Kidney (tissue), 22 donors: Measurements from ENCODE around the gene FGF6. TPM values are rescaled to one million over a fixed set of nuclear protein-coding genes. Genes with fewer than 3 reads are reported as not detected.
A peak's percentile ranks its signal among the peaks of the same experiment; 100 is the strongest.

Experiments used
- DNase-seq, 5 donors: peaks; one replicate each; pipeline ENCODE4 v3.0.0-alpha.2; 2013 to 2020
- FAIRE-seq: peaks from 2 replicates; lab custom pipeline; 2012; peaks lifted over from hg19 to GRCh38; lab: Jason Lieb, UNC
- H3K27ac ChIP-seq, 2 donors: one replicate each; pipeline ENCODE4 v1.7.0; 2013; ENCODE audit warnings: low read depth in 2 of 2, low read length in 2 of 2, inconsistent platforms in 1 of 2
- H3K27me3 ChIP-seq: one replicate; pipeline ENCODE4 v1.7.1; 2013; ENCODE audit warnings: low read length, inconsistent platforms; ENCODE audit not compliant: control insufficient read depth, insufficient read depth
- H3K36me3 ChIP-seq, 3 donors: one replicate each; pipeline versions ENCODE4 v1.7.0 to v1.7.1; 2013; ENCODE audit warnings: low read length in 3 of 3, control low read depth in 1 of 3, inconsistent platforms in 1 of 3; ENCODE audit not compliant: insufficient read depth in 3 of 3, control insufficient read depth in 2 of 3
- H3K4me1 ChIP-seq, 3 donors: one replicate each; pipeline versions ENCODE4 v1.7.0 to v1.7.1; 2013; ENCODE audit warnings: low read length in 3 of 3, inconsistent platforms in 1 of 3, low read depth in 1 of 3; ENCODE audit not compliant: control insufficient read depth in 2 of 3, insufficient read depth in 2 of 3
- H3K4me3 ChIP-seq, 3 donors: one replicate each; pipeline versions ENCODE4 v1.7.0 to v1.8.1; 2013; ENCODE audit warnings: low read length in 3 of 3, control low read depth in 1 of 3, inconsistent platforms in 1 of 3
- H3K9ac ChIP-seq, 3 donors: one replicate each; pipeline versions ENCODE4 v1.7.0 to v1.7.1; 2013; ENCODE audit warnings: low read length in 3 of 3, control low read depth in 1 of 3, inconsistent platforms in 1 of 3
- H3K9me3 ChIP-seq, 3 donors: one replicate each; pipeline versions ENCODE4 v1.7.0 to v1.7.1; 2013; ENCODE audit warnings: low read length in 3 of 3, control low read depth in 1 of 3, inconsistent platforms in 1 of 3; ENCODE audit not compliant: control insufficient read depth in 2 of 3, insufficient read depth in 1 of 3
- intact Hi-C: fragments of 100-400 bp; cut with DNase I; formaldehyde crosslinking; loops from one replicate; pipeline ENCODE4 v1.11.1; 2022
- long read RNA-seq, 10 donors: library from polyadenylated mRNA in 1 of 10; unstranded in 1 of 10; transcript quantifications; one replicate each; pipeline ENCODE4 v2.0.0 and lab custom pipeline, GENCODE V29; 2021 to 2026
- polyA plus RNA-seq: library from polyadenylated mRNA; stranded (reverse); fragments of 350-450 nt; fragmentation: Illumina TruSeq; extraction: RNeasy Lipid Tissue Mini Kit (QIAGEN cat#74804); gene quantifications from one replicate; pipeline ENCODE4 v1.2.3, GENCODE V29; 2014; ENCODE audit warnings: low read depth, low replicate concordance; ENCODE audit not compliant: insufficient read depth
- total RNA-seq: library from RNA; stranded (reverse); fragmentation: NEBNext Ultra II Directional; extraction: Animal tissue kit (Norgen Biotek cat#: 25700); gene quantifications from one replicate; pipeline ENCODE4 v1.2.1, GENCODE V29; 2021
- TF ChIP-seq, protein P1 (sequence below): IDR thresholded peaks from 3 replicates; pipeline ENCODE4 v1.5.1; 2012; ENCODE audit warnings: mild to moderate bottlenecking, moderate library complexity, borderline replicate concordance; ENCODE audit not compliant: insufficient read depth; ENCODE audit errors: extremely low read depth
- donor health status: control.
- donor health status: control.
- donor health status: control.
- donor health status: control.
- donor health status: control.
- donor health status: DM: yes; HTN: yes; CAD: no.
- donor health status: Normal renal cell carcinoma (clear cell type).

The FGF6 gene, protein sequence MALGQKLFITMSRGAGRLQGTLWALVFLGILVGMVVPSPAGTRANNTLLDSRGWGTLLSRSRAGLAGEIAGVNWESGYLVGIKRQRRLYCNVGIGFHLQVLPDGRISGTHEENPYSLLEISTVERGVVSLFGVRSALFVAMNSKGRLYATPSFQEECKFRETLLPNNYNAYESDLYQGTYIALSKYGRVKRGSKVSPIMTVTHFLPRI
- not detected for total RNA-seq
- not detected for polyA plus RNA-seq
- long read RNA-seq, donor 1: 0 reads
- long read RNA-seq, donor 2: 0 reads
- long read RNA-seq, donor 3: 0 reads
- long read RNA-seq, donor 4: 0 reads
- long read RNA-seq, donor 5: 0 reads
- long read RNA-seq, donor 6: 0 reads
- long read RNA-seq, donor 7: 0 reads
- long read RNA-seq, donor 8: 0 reads
- long read RNA-seq, donor 9: 0 reads
- long read RNA-seq, donor 10: 0 reads

- Histone ChIP-seq H3K27me3 (no peaks in the 10 kb centered on the region), H3K9me3 (no peaks in the 10 kb centered on the region), H3K36me3 (no peaks in the 10 kb centered on the region), H3K4me3 (no peak within 1 kb of the TSS), H3K9ac (no peak within 1 kb of the TSS), H3K27ac (no peak within 1 kb of the TSS), H3K4me1 (no peaks in the 10 kb centered on the region)
- intact Hi-C loops: no loop called here
- DNase-seq: peak in 4 of 5 donors; percentile 39 to 51 (median 44)
- no peak for FAIRE-seq
- TF ChIP-seq, protein P1, sequence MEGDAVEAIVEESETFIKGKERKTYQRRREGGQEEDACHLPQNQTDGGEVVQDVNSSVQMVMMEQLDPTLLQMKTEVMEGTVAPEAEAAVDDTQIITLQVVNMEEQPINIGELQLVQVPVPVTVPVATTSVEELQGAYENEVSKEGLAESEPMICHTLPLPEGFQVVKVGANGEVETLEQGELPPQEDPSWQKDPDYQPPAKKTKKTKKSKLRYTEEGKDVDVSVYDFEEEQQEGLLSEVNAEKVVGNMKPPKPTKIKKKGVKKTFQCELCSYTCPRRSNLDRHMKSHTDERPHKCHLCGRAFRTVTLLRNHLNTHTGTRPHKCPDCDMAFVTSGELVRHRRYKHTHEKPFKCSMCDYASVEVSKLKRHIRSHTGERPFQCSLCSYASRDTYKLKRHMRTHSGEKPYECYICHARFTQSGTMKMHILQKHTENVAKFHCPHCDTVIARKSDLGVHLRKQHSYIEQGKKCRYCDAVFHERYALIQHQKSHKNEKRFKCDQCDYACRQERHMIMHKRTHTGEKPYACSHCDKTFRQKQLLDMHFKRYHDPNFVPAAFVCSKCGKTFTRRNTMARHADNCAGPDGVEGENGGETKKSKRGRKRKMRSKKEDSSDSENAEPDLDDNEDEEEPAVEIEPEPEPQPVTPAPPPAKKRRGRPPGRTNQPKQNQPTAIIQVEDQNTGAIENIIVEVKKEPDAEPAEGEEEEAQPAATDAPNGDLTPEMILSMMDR: no peak
Measured at GRCh38 chr12:4445156-4446101, at the start of gene FGF6. Gene FGF6, minus strand, starts transcription at chr12:4445815. Its CDS starts 245 bp downstream, at chr12:4445570.

DNA sequence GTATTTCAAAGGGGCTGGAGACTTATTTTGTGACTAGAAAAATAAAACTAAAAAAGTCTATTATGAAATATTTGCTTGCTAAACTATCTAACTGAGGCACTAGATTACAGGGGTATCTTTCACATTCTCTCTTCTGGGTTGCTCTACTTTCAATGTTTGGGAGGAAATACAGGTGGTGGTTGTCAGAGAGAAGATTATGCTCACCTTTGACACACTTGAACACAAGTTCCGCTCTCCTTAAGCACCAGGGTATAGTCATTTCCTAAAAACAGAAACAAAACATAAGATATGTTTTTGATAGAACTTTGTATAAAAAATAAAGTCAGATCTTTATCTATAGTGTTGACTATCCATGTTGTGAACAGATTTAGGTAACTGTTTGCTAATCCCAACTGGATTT is 45.4 kb upstream of the FGF6 start:
- Histone ChIP-seq H3K27me3 (no peaks in the 10 kb centered on the region), H3K4me3 (no peak overlapping the region), H3K36me3 (peaks cover 0 to 8% (median 0%) of the 10 kb centered on the region in 3 donors), H3K4me1 (no peaks in the 10 kb centered on the region), H3K9ac (no peak overlapping the region), H3K9me3 (no peaks in the 10 kb centered on the region), H3K27ac (no peak overlapping the region)
- no peak for FAIRE-seq
- TF ChIP-seq, protein P1: no peak
- intact Hi-C loops: loop anchor here (10.0 kb wide), 1 partner anchor 526 kb away; no protein-coding TSS in a partner anchor
- DNase-seq: no peak

DNA sequence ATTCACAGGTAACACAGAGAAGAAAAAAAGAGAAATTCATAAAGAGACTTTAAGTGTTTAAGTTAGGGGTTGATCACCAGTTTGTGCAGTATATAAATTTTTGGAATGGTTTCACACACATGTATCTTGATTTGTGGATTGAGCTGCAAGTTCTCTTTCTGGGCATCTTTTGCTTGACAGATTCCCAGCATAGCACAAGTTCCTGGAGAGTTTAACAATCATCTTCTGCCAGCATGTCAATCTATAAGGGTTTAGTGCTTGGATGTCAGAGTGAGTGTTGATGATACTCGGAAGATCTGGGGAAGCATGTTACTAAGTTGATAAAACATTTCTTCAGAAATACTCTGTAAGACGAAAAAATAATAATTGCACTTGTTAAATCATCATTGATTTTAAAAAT is 43.9 kb upstream of the FGF6 start:
- Histone ChIP-seq H3K27ac (no peak overlapping the region), H3K9ac (no peak overlapping the region), H3K4me3 (no peak overlapping the region), H3K27me3 (no peaks in the 10 kb centered on the region), H3K4me1 (no peaks in the 10 kb centered on the region), H3K36me3 (peaks cover 0 to 8% (median 0%) of the 10 kb centered on the region in 3 donors), H3K9me3 (no peaks in the 10 kb centered on the region)
- FAIRE-seq (no peak), DNase-seq (no peak)
- TF ChIP-seq, protein P1: no peak
- intact Hi-C loops: no loop called here
